SK-N-SH (cell line): ENCODE measurements around the gene TPD52L1. TPM values are rescaled to one million over a fixed set of nuclear protein-coding genes. Genes with fewer than 3 reads are reported as not detected.

Source experiments
- CTCF ChIA-PET: fragments of 300-600, 350-600 bp; formaldehyde crosslinking; extraction: SDS; loops from one replicate; lab custom pipeline; 2021; lab: Yijun Ruan, JAX
- POLR2A ChIA-PET: fragments of 350-600 bp; sonication (Branson Sonifier 250); formaldehyde crosslinking; extraction: SDS; loops from one replicate; lab custom pipeline; 2020; ENCODE audit warnings: antibody characterized with exemption, inconsistent platforms; lab: Yijun Ruan, JAX
- DNase-seq: peaks from one replicate; pipeline ENCODE4 v3.0.0; 2012
- H2AFZ ChIP-seq: fragments of 200-600 bp; sonication (generic); 2 replicates; pipeline ENCODE4 v1.8.1; 2016; ENCODE audit warnings: antibody characterized with exemption, mild to moderate bottlenecking, low read depth
- H3F3A ChIP-seq: fragments of 200-600 bp; sonication (generic); replicated peaks from 2 replicates; pipeline ENCODE3; 2016; ENCODE audit warnings: antibody characterized with exemption, mild to moderate bottlenecking; ENCODE audit not compliant: insufficient read depth
- H3K27ac ChIP-seq, 2 experiments: fragments of 200-500 bp in 1 of 2; fragments of 200-600 bp in 1 of 2; sonication (Bioruptor generic) in 1 of 2; sonication (generic), shearing (Covaris generic) in 1 of 2; 2 replicates each; pipeline versions ENCODE4 v1.5.1 to v1.6.1; 2014 to 2016; ENCODE audit warnings: low read depth in 2 of 2, inconsistent platforms in 1 of 2, low read length in 1 of 2, mild to moderate bottlenecking in 1 of 2, mixed read lengths in 1 of 2
- H3K27me3 ChIP-seq: fragments of 200-600 bp; sonication (generic), shearing (Covaris generic); 2 replicates; pipeline ENCODE4 v1.6.1; 2016; ENCODE audit warnings: mixed run types; ENCODE audit not compliant: insufficient read depth
- H3K36me3 ChIP-seq, 2 experiments: fragments of 200-500 bp in 1 of 2; fragments of 200-600 bp in 1 of 2; sonication (Bioruptor generic) in 1 of 2; sonication (generic) in 1 of 2; replicated peaks in 1 of 2; 2 replicates each; pipeline versions ENCODE3 to v1.5.1; 2014 to 2016; ENCODE audit warnings: low read length in 1 of 2, mild to moderate bottlenecking in 1 of 2; ENCODE audit not compliant: insufficient read depth in 2 of 2, control insufficient read depth in 1 of 2
- H3K4me1 ChIP-seq, 2 experiments: fragments of 200-500 bp in 1 of 2; fragments of 200-600 bp in 1 of 2; sonication (Bioruptor generic) in 1 of 2; sonication (generic), shearing (Covaris generic) in 1 of 2; 2 replicates each; pipeline versions ENCODE4 v1.5.1 to v1.6.1; 2014 to 2016; ENCODE audit warnings: low read depth in 1 of 2, low read length in 1 of 2, mixed run types in 1 of 2; ENCODE audit not compliant: insufficient read depth in 2 of 2, control insufficient read depth in 1 of 2
- H3K4me2 ChIP-seq: fragments of 200-600 bp; sonication (generic), shearing (Covaris generic); 2 replicates; pipeline ENCODE4 v1.6.1; 2017; ENCODE audit warnings: mixed run types
- H3K4me3 ChIP-seq, 2 experiments: fragments of 200-500 bp in 1 of 2; fragments of 200-600 bp in 1 of 2; sonication (Bioruptor generic) in 1 of 2; sonication (generic), shearing (Covaris generic) in 1 of 2; 2 replicates each; pipeline versions ENCODE4 v1.5.1 to v1.8.1; 2014 to 2016; ENCODE audit warnings: low read depth in 2 of 2, inconsistent platforms in 1 of 2, low read length in 1 of 2, mild to moderate bottlenecking in 1 of 2, mixed read lengths in 1 of 2, moderate library complexity in 1 of 2
- H3K79me2 ChIP-seq: fragments of 200-600 bp; sonication (generic); 2 replicates; pipeline ENCODE4 v1.8.1; 2017; ENCODE audit warnings: mild to moderate bottlenecking; ENCODE audit not compliant: insufficient read depth
- H3K9ac ChIP-seq: fragments of 200-600 bp; sonication (generic); 2 replicates; pipeline ENCODE4 v1.6.1; 2017; ENCODE audit warnings: mixed run types
- H3K9me2 ChIP-seq: fragments of 200-600 bp; sonication (generic); 2 replicates; pipeline ENCODE4 v1.6.1; 2017; ENCODE audit warnings: mixed run types
- H3K9me3 ChIP-seq: fragments of 200-600 bp; sonication (generic); 2 replicates; pipeline ENCODE4 v1.6.1; 2017; ENCODE audit warnings: mixed run types, mild to moderate bottlenecking, moderate library complexity
- H4K20me1 ChIP-seq: fragments of 200-600 bp; sonication (generic); 2 replicates; pipeline ENCODE4 v1.6.1; 2017; ENCODE audit warnings: mild to moderate bottlenecking, mixed run types; ENCODE audit not compliant: insufficient read depth
- CHD2 ChIP-seq: fragments of 150-350 bp; IDR thresholded peaks from 2 replicates; pipeline ENCODE4 v1.6.1; 2018; ENCODE audit warnings: low read length; ENCODE audit not compliant: partially characterized antibody
- GATA2 ChIP-seq: sonication (generic); formaldehyde crosslinking; IDR thresholded peaks from 2 replicates; pipeline ENCODE4 v1.5.0; 2020; ENCODE audit warnings: mild to moderate bottlenecking, missing genetic modification reagents
- IRF3 ChIP-seq: fragments of 150-350 bp; IDR thresholded peaks from 2 replicates; pipeline ENCODE4 v1.6.1; 2016; ENCODE audit warnings: mild to moderate bottlenecking, low read depth, low read length
- JUND ChIP-seq: IDR thresholded peaks from 2 replicates; pipeline ENCODE4 v1.4.0; 2012
- MEF2A ChIP-seq: IDR thresholded peaks from 2 replicates; pipeline ENCODE4 v1.4.0; 2012; ENCODE audit warnings: low read depth, borderline replicate concordance
- RAD21 ChIP-seq: IDR thresholded peaks from 2 replicates; pipeline ENCODE4 v1.6.1; 2012; ENCODE audit warnings: mild to moderate bottlenecking, low read length
- RCOR1 ChIP-seq: fragments of 150-350 bp; IDR thresholded peaks from 2 replicates; pipeline ENCODE4 v1.6.1; 2017; ENCODE audit warnings: antibody characterized with exemption, low read length
- TAF1 ChIP-seq: IDR thresholded peaks from 2 replicates; pipeline ENCODE4 v1.6.1; 2012; ENCODE audit warnings: low read depth, mild to moderate bottlenecking, low read length, moderate library complexity, borderline replicate concordance
- TCF12 ChIP-seq: IDR thresholded peaks from 2 replicates; pipeline ENCODE4 v1.4.0; 2012
- WGBS: methylation state at CpG from one replicate; pipeline ENCODE4 v1.1.6; 2017; ENCODE audit warnings: low lambda C conversion rate; 5-methylcytosine and 5-hydroxymethylcytosine counted together
- polyA plus RNA-seq, 3 experiments: library from polyadenylated mRNA; depleted of rRNA; stranded (reverse); fragments of >200 nt; gene quantifications; 2 replicates each; pipeline ENCODE4 v1.2.3, GENCODE V29; 2012

The TPD52L1 gene
- polyA plus RNA-seq, 1 of the 3 experiments (the other 2 are of a cell fraction): 0.13 TPM

GRCh38 chr6:125173341-125174095 is 19.9 kb downstream of the TPD52L1 start:
- ChIA-PET CTCF (interaction anchor here (3.1 kb wide), 1 partner anchor 20 kb away, joined by 14 read pairs; the partner anchor contains the start of gene TPD52L1), POLR2A (no interaction called here)
- DNase-seq: no peak
- Histone ChIP-seq H3K27me3 (peaks cover 6% of the 10 kb centered on the region; the same call in 1 of the 2 replicates), H3K4me2 (no peak overlapping the region), H3K27ac (no peak overlapping the region), H3K79me2 (no peaks in the 10 kb centered on the region), H4K20me1 (no peaks in the 10 kb centered on the region), H3F3A (no peaks in the 10 kb centered on the region), H3K4me1 (no peaks in the 10 kb centered on the region), H3K9me3 (no peaks in the 10 kb centered on the region), H3K4me3 (no peak overlapping the region), H3K9ac (no peak overlapping the region), H3K9me2 (no peaks in the 10 kb centered on the region), H3K36me3 (no peaks in the 10 kb centered on the region), H2AFZ (no peak overlapping the region)
- 7% methylated on average over 6 of the region's 6 CpGs for WGBS
- TF ChIP-seq MEF2A: no peak
- TF ChIP-seq IRF3: no peak
- no peak for TF ChIP-seq RAD21
- no peak for TF ChIP-seq RCOR1
- TF ChIP-seq CHD2: no peak
- TF ChIP-seq JUND: no peak
- TF ChIP-seq GATA2 (CRISPR knock-in tag): no peak
- TF ChIP-seq TCF12: no peak

GRCh38 chr6:125174626-125175025 is 21.1 kb downstream of the TPD52L1 start:
- CTCF ChIA-PET: interaction anchor here (1.0 to 3.1 kb wide), 3 partner anchors 12 to 24 kb away, joined by 3 to 14 read pairs (median 3); partner anchors contain the start of gene TPD52L1
- 7% methylated on average over 1 of the region's 1 CpG for WGBS
- H3K27ac ChIP-seq: no peak overlapping the region
- H3K9me3 ChIP-seq: no peaks in the 10 kb centered on the region
- no peak overlapping the region for H2AFZ ChIP-seq
- H4K20me1 ChIP-seq: no peaks in the 10 kb centered on the region
- H3F3A ChIP-seq: no peaks in the 10 kb centered on the region
- POLR2A ChIA-PET: no interaction called here
- no peaks in the 10 kb centered on the region for H3K4me1 ChIP-seq
- H3K79me2 ChIP-seq: no peaks in the 10 kb centered on the region
- H3K9ac ChIP-seq: no peak overlapping the region
- H3K27me3 ChIP-seq: peaks cover 6% of the 10 kb centered on the region; the same call in 1 of the 2 replicates
- no peaks in the 10 kb centered on the region for H3K36me3 ChIP-seq
- H3K4me2 ChIP-seq: no peak overlapping the region
- H3K4me3 ChIP-seq: no peak overlapping the region
- TF ChIP-seq RCOR1: no peak
- TF ChIP-seq RAD21: no peak
- no peak for TF ChIP-seq TAF1
- TF ChIP-seq, all 33 proteins: peak for 0
- H3K9me2 ChIP-seq: no peaks in the 10 kb centered on the region
- no peak for DNase-seq
